Activated T-helper 1 cell treated with anti-CD3 and anti-CD28 coated beads, Interleukin-2, amount 50 U/mL, for 16 hours (primary cell): Measurements from ENCODE around the gene PPP5C.
"Not testable (repeated sequence)": the region's sequence is repeated elsewhere in the genome, so short reads cannot be mapped to it uniquely, and the experiment has no call there.

ENCODE experiments used
- DNase-seq, 2 donors: peaks; one replicate each; pipeline ENCODE4 v3.0.0-alpha.2; 2020; ENCODE audit warnings: low read depth in 1 of 2, low spot score in 1 of 2

PPP5C gene

GRCh38 chr19:46384396-46384795 lies 37.5 kb downstream of the PPP5C start:
- no peak for DNase-seq

DNA sequence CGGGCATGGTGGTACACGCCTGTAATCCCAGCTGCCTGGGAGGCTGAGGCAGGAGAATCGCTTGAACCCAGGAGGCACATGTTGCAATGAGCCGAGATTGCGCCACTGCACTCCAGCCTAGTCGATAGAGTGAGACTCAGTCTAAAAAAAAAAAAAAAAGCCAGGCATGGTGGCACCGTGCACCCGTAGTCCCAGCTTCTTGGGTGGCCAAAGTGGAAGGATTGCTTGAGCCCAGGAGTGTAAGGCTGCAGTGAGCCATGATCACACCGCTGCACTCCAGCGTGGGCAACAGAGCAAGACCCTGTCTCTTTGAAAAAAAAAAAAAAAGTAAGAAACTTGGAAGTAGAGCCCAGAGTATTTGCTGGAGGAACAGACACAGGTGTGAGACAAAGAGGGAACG lies 38.7 kb downstream of the PPP5C start:
- DNase-seq: no peak

GRCh38 chr19:46386151-46386550 lies 39.3 kb downstream of the PPP5C start:
- no peak for DNase-seq

DNA sequence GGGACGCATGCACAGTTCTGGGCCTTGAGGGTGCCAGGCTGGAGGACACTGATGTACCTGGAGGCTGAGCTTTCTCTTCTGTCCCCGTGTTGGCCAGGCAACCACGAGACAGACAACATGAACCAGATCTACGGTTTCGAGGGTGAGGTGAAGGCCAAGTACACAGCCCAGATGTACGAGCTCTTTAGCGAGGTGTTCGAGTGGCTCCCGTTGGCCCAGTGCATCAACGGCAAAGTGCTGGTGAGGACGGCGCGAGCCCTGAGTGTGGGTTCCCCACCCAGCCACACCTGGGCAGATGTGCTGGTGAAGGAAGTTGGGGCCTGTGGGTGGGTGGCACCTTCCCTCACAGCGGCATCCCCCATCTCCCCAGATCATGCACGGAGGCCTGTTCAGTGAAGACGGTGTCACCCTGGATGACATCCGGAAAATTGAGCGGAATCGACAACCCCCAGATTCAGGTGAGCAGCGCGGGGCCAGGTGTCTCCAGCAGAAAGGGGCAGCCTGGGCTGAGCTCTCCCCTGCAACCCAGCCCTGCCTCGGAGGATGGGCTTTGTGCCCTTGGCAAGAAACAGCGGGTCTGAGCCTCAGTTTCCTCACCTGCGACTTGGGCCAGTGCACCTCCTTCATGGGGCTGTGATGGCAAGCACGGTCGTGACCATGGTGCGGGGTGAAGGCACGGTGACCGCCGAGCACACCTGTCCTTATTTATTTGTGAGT lies 40.3 kb downstream of the PPP5C start:
- DNase-seq: no peak

GRCh38 chr19:46387713-46388130 lies 40.8 kb downstream of the PPP5C start:
- no peak for DNase-seq

DNA sequence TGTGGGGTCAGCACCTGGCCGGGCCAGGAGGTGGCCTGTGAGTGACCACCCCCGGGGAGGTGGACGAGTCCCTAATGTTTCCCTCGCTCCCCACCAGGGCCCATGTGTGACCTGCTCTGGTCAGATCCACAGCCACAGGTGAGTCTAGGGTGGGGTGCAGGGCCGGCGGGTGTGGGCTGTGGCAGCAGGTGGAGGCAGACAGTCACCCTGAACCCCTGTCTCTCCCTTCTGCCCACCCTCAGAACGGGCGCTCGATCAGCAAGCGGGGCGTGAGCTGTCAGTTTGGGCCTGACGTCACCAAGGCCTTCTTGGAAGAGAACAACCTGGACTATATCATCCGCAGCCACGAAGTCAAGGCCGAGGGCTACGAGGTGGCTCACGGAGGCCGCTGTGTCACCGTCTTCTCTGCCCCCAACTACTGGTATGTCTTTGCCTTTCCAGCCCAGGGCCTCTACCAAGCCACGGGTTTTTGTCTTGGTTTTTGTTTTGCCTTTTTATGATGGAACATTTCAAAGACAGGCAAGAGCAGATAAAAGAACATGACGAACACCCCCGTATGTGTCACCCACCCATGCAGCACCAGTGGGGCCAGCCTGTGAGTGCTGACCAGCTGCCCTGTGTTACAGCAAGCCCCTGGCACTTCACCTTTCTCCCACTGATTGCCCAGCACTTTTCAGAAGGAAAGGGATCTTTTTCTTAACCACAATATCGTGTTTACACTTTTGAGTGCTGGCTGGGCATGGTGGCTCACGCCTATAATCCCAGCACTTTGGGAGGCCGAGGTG lies 41.6 kb downstream of the PPP5C start:
- DNase-seq: no peak

GRCh38 chr19:46390121-46390858 lies 43.4 kb downstream of the PPP5C start:
- no peak for DNase-seq

DNA sequence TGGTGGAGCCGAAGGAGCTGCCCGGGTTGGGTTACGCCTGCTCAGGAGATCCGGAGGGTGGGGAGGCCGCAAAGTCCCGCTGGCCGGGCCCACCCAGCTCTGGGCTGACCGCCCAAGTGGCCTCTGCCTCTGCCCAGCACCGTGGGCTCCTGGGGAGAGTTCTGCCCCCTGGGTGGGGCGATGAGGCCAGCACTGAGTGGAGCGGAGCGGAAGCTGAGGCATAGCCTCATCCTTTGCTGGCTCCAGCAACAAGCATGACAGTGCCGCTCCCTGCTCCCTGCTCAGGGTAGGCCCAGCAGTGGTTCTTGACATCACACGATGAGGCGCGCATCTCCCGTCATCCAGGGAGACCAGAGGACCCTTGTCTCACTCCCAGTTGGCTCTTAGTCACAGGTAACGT lies 44.0 kb downstream of the PPP5C start:
- DNase-seq: no peak

- DNase-seq: no peak
Observed at GRCh38 chr19:46391296-46392251, 44.7 kb downstream of the PPP5C start.

GRCh38 chr19:46392252-46392801 lies 45.4 kb downstream of the PPP5C start:
- DNase-seq: no peak

GRCh38 chr19:46392837-46393236 lies 46.0 kb downstream of the PPP5C start:
- no peak for DNase-seq

DNA sequence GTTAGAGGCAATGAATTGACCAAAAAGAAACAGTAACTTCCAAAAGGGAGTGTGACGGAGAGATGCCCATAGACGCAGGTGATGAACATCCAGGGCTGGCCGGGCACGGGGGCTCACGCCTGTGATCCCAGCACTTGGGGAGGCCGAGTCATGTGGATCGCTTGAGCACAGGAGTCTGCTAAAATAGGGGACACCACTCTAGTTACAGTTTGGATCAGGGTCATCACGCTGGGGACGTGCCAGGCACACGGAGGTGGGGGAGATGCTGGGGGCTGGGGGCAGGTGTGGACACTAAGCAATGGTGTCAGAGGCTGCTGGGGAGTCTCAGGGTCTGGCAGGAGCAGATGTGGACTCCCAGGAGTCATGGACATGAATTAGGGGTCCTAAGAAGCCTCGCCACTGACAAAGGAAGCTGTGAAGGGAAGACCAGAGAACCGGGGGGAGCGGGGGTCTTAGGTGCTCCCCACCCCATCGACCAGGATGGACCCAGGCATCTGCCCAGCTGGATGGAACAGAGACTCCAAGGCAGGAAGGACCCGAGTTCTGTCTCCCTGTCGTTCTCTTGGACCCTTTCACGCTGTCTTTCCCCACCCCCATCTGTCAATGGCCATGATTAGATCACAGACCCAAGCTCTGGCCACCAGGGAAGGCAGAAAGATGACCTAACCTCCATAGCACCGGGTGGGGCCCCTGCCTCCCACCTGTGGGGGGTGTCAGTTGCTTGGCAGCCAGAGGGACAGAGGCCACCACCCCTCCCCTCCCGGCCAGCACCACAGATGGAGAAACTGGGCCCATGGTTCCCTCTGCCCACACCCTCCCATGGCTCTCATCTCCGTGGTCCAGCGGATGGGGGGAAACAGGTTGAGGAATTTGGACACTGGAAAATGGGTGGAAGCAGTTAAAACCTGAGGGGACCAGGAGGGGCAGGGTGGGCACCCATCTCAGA lies 46.8 kb downstream of the PPP5C start:
- no peak for DNase-seq

DNA sequence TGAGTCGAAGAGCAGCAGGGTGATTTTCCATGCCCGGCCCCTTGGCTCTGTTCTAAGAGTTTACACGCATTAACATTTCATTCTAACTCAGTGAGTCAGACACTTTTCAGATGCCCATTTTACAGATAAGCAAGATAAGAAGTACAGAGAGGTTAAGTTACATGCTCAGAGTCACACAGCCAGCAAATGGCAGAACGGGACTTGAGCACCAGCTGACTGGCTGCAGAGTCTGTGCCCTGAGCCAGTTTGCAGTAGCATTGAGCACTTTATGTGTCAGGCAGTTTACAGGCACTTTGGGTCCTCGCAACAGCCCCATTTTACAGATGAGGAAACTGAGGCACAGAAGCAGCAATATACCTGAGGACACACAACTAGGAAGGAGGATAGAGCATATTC lies 47.5 kb downstream of the PPP5C start:
- no peak for DNase-seq

GRCh38 chr19:46397801-46398479 lies 51.1 kb downstream of the PPP5C start:
- DNase-seq: not testable (repeated sequence)

- no peak for DNase-seq
Observed at GRCh38 chr19:46402725-46403124, 55.8 kb downstream of the PPP5C start.

GRCh38 chr19:46404055-46404752 lies 57.3 kb downstream of the PPP5C start:
- DNase-seq: no peak

DNA sequence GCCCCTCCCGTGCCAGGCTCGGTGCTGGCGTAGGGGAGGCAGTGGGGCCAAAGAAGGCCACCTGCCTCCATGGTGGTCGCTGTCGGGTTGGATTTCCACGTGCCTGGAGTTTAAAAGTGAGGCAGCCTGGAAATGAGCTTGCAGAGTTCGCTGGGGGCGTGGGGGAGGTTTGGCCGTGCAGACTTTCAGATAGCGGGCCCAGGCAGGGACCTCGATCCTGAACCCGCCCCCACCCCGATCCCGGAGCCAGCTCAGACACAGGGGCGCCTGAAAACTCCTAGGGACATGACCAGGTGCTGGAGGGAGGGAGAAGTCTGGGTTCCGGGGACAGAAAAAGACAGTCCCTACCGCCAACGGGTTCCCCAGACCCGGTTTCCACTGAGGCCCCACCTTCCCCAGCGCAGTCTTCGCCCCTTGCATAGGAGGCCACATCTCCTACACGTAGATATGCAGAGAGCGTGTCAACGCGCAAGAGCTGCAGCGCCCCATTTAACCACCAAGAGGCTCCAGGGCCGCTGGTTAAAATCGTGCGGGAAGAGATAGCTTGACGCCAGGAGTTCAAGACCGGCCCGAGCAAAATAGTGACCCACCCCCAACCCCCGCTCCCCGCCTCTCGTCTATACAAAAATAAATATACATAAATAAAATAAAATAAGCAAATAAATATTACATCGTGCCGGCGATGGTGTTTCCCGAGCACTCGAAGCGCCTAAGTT lies 58.0 kb downstream of the PPP5C start:
- DNase-seq: no peak

DNA sequence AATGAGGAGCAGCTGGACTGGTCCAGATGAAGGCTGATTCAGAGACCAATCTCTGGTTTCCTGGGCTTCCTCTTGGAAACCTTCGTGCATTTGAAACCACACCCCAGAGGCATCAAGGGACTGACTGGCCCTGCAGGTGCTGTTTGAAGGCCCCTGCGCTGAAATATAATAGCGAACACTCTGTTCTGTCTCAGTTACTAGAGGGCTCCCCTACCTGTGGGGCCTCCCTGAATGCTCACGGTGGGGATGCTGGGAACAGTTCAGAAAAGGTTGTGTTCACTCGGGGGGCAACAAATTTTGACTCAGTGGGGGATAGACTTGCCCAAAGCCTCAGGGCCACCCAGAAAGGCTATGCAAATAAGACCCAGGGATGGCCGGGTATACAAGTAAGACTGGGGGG lies 60.1 kb downstream of the PPP5C start:
- no peak for DNase-seq
